CD4-positive, alpha-beta T cell treated with Interleukin-2 at 100 ng/mL for 4 hours (primary cell): Measurements from ENCODE around the gene SEPHS2.
A peak's percentile ranks its signal among the peaks of the same experiment; 100 is the strongest.
"Not testable (repeated sequence)": the region's sequence is repeated elsewhere in the genome, so short reads cannot be mapped to it uniquely, and the experiment has no call there.

ENCODE experiments used
- DNase-seq: peaks from one replicate; pipeline ENCODE4 v3.0.0-alpha.2; 2020; ENCODE audit warnings: low spot score

SEPHS2 gene, protein sequence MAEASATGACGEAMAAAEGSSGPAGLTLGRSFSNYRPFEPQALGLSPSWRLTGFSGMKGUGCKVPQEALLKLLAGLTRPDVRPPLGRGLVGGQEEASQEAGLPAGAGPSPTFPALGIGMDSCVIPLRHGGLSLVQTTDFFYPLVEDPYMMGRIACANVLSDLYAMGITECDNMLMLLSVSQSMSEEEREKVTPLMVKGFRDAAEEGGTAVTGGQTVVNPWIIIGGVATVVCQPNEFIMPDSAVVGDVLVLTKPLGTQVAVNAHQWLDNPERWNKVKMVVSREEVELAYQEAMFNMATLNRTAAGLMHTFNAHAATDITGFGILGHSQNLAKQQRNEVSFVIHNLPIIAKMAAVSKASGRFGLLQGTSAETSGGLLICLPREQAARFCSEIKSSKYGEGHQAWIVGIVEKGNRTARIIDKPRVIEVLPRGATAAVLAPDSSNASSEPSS

GRCh38 chr16:30445408-30446202, at the start of gene SEPHS2:
TSS of gene SEPHS2 (minus strand) at chr16:30445874. CDS start at chr16:30445727, 147 bp downstream.
- peak; percentile 98 for DNase-seq

DNA sequence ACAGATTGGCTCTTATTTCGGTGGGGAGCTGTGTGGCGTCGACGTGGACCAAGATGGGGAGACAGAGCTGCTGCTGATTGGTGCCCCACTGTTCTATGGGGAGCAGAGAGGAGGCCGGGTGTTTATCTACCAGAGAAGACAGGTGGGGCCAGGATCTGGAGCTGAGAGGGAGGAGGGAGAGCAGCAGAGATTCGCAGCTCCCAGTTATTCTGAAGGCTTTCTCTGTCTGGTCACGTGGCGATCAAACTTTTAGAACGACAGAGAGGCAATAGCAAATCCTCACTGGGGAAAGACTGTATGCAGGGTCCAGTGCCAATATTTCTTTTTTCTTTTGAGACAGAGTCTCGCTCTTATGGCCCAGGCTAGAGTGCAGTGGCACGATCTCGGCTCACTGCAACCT, 49.0 kb upstream of the SEPHS2 start:
- DNase-seq, result no peak

DNA sequence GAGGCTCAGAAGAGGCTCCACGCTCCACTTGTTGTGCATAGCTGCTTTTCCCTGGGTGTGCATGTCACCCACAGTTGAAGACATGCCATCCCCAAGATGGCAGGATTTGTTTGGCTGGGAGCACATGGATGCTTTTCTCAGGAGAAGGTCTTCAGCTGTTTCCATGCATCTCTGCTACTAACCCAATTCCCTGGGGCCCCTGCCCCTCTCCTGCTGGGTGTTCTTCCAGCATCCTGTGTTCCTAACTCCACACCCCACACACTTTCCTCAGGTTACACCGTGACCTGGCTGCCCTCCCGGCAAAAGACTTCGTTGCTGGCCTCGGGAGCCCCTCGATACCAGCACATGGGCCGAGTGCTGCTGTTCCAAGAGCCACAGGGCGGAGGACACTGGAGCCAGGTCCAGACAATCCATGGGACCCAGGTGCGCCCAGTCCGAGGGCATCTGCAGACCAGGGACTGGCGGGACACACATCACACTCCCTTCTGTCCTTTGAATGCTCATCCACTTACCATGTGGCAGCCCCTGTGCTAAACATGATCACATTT, 48.3 kb upstream of the SEPHS2 start:
- no peak for DNase-seq

DNA sequence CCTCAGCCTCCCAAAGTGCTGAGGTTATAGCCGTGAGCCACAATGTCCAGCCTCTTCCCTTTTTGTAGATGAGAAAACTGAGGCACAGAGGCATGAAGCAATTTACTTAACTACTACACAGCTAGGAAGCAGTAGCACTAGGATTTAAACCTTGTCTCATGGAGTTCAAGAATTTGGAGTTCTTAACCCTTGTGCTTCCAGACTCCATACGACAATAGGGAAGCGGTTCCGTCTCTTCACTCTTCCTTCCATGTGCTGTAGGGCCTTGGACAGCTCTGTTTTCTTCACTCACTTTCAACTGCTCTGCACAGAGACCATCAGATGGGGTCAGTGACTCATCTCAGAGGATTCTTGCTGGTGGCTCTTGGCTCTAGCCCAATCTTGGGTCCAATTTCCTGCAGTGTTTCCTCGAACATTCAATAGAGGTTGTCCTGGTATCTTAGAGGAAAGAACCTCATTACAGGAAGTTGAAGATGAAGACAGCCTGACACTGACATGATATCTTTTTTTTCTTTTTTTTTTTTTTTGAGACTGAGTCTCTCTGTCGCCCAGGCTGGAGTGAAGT, 46.2 kb upstream of the SEPHS2 start:
- DNase-seq, result peak; percentile 60

DNA sequence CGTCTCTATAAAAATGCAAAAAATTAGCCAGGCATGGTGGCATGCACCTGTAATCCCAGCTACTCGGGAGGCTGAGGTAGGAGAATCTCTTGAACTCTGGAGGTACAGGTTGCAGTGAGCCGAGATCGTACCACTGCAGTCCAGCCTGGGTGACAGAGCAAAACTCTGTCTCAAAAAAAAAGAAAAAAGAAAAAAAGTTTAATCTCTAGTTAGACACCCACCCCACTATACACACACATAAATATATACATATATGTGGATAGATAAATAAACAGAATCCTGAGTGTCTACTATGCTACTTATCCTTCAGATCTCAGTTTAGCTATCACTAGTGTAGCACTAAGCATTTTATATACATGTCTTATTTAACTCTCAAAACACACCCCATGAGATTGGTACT, 45.6 kb upstream of the SEPHS2 start:
- DNase-seq, result no peak

DNA sequence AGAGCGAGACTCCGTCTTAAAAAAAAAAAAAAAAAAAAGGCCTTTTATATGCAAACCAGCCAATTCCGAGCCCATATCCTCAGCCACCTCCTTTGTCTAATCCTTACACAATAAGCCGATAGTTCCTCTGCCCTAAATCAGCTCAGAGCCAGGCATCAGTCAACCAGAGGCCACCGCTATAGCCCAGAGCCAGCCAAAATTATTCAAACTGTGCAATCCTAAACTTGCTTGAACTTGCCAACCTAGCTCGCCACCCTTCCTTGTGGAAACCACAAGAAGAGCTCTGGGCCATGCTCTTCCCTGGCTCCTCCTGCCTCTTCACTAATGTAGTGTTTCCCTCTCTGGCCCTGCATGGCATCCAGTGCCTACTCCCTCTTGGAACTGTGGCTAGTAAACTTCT, 44.5 kb upstream of the SEPHS2 start:
- no peak for DNase-seq

GRCh38 chr16:30488764-30489605, 43.3 kb upstream of the SEPHS2 start:
- no peak for DNase-seq

DNA sequence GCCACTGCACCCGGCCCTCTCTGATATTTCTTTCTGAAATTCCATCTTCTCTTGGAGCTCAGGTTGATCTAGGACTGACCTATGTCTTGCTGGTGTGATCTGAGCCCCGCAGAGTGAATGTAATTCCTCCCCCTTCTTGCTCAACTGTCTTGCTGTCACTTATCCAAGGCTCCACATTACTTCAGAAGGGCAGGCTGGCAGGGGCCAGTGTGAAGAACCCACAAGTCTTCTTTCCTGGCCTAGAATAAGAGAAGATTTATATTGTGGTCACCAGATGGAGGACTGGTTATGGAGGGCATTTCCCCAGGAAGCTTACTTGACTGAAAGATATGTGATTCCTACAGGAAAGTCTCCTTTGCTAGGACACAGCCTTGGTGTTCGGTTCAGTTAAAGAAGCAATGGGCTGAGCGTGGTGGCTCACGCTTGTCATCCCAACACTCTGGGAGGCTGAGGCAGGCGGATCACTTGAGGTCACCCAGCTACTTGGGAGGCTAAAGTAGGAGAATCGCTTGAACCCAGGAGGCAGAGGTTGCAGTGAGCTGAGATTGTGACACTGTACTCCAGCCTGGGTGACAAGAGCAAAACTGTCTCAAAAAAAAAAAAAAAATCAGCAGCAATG, 40.3 kb upstream of the SEPHS2 start:
- DNase-seq, result no peak

DNA sequence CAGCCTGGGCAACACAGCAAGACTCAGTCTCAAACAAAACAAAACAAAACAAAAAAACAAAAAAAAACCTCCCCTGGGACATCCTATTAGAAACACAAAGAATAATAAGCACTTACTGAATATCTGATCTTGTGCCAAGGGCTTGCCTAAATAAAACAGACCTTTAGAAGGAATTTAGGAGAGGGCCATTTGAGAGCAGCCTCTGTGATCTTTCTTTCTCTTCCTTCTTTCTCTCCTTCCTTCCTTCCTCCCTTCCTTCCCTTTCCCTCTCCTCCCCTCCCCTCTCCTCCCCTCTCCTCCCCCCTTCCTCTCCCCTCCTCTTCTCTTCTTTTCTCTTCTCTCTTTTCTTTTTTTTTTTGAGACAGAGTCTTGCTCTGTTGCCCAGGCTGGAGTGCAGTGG, 39.2 kb upstream of the SEPHS2 start:
- no peak for DNase-seq

DNA sequence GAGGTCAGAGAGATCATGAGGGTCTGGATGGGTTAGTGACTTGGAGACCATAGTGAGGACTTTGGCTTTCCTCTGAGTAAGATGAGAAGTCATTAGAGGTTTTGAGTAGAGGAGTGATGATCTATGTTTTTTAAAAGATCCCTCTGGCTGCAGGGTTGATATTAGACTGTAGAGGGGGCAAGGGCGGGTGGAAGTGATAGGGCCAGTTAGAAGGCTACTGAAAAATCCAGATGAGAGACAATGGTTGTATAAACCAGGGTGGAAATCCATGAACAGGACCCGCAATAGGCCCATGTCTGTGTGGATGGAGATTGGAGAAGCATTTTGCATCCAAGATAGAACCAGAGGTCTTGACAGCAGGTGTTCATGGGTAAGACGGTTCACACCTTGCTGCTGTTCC, 36.7 kb upstream of the SEPHS2 start:
- DNase-seq, result peak; percentile 42

DNA sequence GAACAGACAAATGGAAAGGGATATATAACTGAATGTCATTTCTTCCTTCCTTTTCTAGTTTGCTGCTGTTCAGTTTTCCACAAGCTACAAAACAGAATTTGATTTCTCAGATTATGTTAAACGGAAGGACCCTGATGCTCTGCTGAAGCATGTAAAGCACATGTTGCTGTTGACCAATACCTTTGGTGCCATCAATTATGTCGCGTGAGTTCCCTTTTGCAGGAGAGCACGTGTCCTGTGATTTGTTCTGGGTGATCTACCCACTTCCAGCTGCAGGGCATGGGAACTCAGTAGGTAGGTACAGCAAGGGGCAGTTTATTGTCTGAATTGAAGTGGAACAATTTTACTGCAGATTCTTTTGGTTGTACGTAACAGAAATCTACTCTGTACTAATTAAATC, 35.7 kb upstream of the SEPHS2 start:
- no peak for DNase-seq

GRCh38 chr16:30478766-30479478, 33.2 kb upstream of the SEPHS2 start:
- no peak for DNase-seq

DNA sequence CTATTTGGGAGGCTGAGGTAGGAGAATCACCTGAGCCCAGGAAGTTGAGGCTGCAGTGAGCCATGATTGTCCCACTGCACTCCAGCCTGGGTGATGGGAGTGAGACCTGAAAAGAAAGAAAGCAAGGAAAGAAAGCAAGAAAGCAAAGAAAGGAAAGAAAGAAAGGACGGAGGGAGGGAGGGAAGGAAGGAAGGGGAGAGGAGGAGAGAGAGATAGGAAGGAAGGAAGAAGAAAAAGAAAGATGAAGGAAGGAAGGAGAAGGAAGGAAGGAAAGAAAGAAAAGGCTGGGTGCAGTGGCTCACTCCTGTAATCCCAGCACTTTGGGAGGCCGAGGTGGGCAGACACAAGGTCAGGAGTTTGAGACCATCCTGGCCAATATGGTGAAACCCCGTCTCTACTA, 32.1 kb upstream of the SEPHS2 start:
- DNase-seq, result not testable (repeated sequence)

DNA sequence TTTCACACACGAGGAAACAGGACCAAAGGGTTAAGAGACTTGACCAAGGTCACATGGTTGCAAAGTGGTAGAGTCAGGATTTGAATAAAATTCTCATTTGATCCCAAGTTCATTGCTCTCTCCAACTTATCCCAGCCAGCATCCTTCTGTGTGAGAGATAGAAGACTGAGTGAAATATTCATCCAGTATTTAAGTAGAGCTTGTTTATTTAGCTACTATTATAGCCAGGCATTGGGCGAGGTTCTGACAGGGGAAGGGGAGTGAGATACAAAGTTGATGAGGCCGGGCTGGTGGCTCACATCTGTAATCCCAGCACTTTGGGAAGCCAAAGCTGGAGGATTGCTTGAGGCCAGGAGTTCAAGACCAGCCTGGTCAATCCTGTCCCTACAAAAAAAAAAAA, 31.3 kb upstream of the SEPHS2 start:
- DNase-seq, result no peak

- DNase-seq, result no peak
These were observed 29.0 kb upstream of the SEPHS2 start for GRCh38 chr16:30474684-30475083.

GRCh38 chr16:30474074-30474452, 28.4 kb upstream of the SEPHS2 start:
- DNase-seq, result no peak

- DNase-seq, result peak; percentile 52
These were observed 27.8 kb upstream of the SEPHS2 start for GRCh38 chr16:30473231-30474073.

GRCh38 chr16:30472328-30472942, 26.8 kb upstream of the SEPHS2 start, which contains the start of gene ITGAL:
TSS of gene ITGAL (plus strand) at chr16:30472742. CDS start at chr16:30472838, 96 bp downstream.
- DNase-seq, result peak; percentile 91

DNA sequence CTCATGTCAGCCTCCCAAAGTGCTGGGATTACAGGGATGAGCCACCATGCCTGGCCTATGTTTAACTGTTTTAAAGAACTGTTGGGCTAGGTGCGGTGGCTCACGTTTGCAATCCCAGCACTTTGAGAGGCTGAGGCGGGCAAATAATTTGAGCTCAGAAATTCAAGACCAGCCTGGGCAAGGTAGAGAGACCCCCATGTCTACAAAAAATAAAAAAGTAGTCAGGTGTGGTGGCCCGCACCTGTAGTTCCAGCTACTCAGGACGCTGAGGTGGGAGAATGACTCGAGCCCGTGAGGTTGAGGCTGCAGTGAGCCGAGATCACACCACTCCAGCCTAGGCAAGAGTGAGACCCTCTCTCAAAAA, 24.9 kb upstream of the SEPHS2 start:
- no peak for DNase-seq
